GM19372 (cell line): Measurements from ENCODE around the gene DPF3.

Experiments used
- ATAC-seq: cut with Tn5 transposase; IDR thresholded peaks from one replicate; pipeline ENCODE4 v1.9.1; 2021; ENCODE audit warnings: mild to moderate bottlenecking, low read depth, moderate library complexity; ENCODE audit not compliant: unreplicated experiment

Gene DPF3

GRCh38 chr14:72845196-72845595, 48.7 kb downstream of the DPF3 start:
- ATAC-seq: no peak

- no peak for ATAC-seq
Observed at GRCh38 chr14:72844524-72844923, 49.4 kb downstream of the DPF3 start.

GRCh38 chr14:72839753-72840607, 53.9 kb downstream of the DPF3 start:
- no peak for ATAC-seq

GRCh38 chr14:72839351-72839750, 54.5 kb downstream of the DPF3 start:
- ATAC-seq: no peak

GRCh38 chr14:72836085-72836484, 57.8 kb downstream of the DPF3 start:
- no peak for ATAC-seq

- ATAC-seq: no peak
Observed at GRCh38 chr14:72833174-72833573, 60.7 kb downstream of the DPF3 start.

- ATAC-seq: no peak
Observed at GRCh38 chr14:72830786-72831594, 62.9 kb downstream of the DPF3 start.

- no peak for ATAC-seq
Observed at GRCh38 chr14:72830356-72830755, 63.5 kb downstream of the DPF3 start.

GRCh38 chr14:72828604-72829003, 65.3 kb downstream of the DPF3 start:
- ATAC-seq: no peak

GRCh38 chr14:72826039-72826438, 67.9 kb downstream of the DPF3 start:
- ATAC-seq: no peak

GRCh38 chr14:72825486-72825885, 68.4 kb downstream of the DPF3 start:
- ATAC-seq: no peak

GRCh38 chr14:72824051-72824450, 69.8 kb downstream of the DPF3 start:
- ATAC-seq: no peak

GRCh38 chr14:72822946-72823611, 70.8 kb downstream of the DPF3 start:
- ATAC-seq: no peak

- no peak for ATAC-seq
Observed at GRCh38 chr14:72818998-72819397, 74.9 kb downstream of the DPF3 start.

GRCh38 chr14:72816287-72816686, 77.6 kb downstream of the DPF3 start:
- ATAC-seq: no peak

- no peak for ATAC-seq
Observed at GRCh38 chr14:72815430-72815829, 78.5 kb downstream of the DPF3 start.

- ATAC-seq: no peak
Observed at GRCh38 chr14:72812292-72812851, 81.5 kb downstream of the DPF3 start.

- ATAC-seq: no peak
Observed at GRCh38 chr14:72810201-72810600, 83.7 kb downstream of the DPF3 start.

- ATAC-seq: no peak
Observed at GRCh38 chr14:72809063-72809462, 84.8 kb downstream of the DPF3 start.

GRCh38 chr14:72808564-72808963, 85.3 kb downstream of the DPF3 start:
- no peak for ATAC-seq

GRCh38 chr14:72802588-72802946, 91.3 kb downstream of the DPF3 start:
- no peak for ATAC-seq
